Adrenal gland (tissue), 12 donors: ENCODE data around the gene GNLY. TPM values are rescaled to one million over a fixed set of nuclear protein-coding genes. Genes with fewer than 3 reads are reported as not detected.

ENCODE experiments used
- DNase-seq, 7 donors: peaks; one replicate each; pipeline ENCODE4 v3.0.0-alpha.2; 2019 to 2020
- H3K27ac ChIP-seq, 5 donors: fragments of 200-600 bp; sonication (generic) in 4 of 5; 1 replicate in 3 of 5; 2 replicates in 2 of 5; pipeline versions ENCODE4 v1.5.1 to v1.8.0; 2016 to 2020; ENCODE audit warnings: mild to moderate bottlenecking in 1 of 5
- H3K27me3 ChIP-seq: fragments of 200-600 bp; 2 replicates; pipeline ENCODE4 v1.8.0; 2021
- H3K36me3 ChIP-seq, 2 donors: fragments of 200-600 bp; replicated peaks in 1 of 2; 1 replicate in 1 of 2; 2 replicates in 1 of 2; pipeline versions ENCODE4 v1.5.1 to v1.8.0; 2018 to 2022
- H3K4me1 ChIP-seq, 2 donors: fragments of 200-600 bp; replicated peaks in 1 of 2; 1 replicate in 1 of 2; 2 replicates in 1 of 2; pipeline versions ENCODE4 v1.5.1 to v1.8.0; 2018 to 2021
- H3K4me3 ChIP-seq, 4 donors: fragments of 200-600 bp; sonication (generic) in 3 of 4; one replicate each; pipeline ENCODE4 v1.5.1; 2016 to 2018
- H3K9me3 ChIP-seq, 3 donors: fragments of 200-600 bp; sonication (generic) in 1 of 3; replicated peaks in 1 of 3; 1 replicate in 2 of 3; 2 replicates in 1 of 3; pipeline versions ENCODE4 v1.5.1 to v1.8.0; 2016 to 2021
- CTCF ChIP-seq, 6 experiments: fragments of 450-650 bp in 4 of 6; fragments of 200-600 bp in 2 of 6; sonication (generic) in 1 of 6; IDR thresholded peaks; 1 replicate in 5 of 6; 2 replicates in 1 of 6; pipeline versions ENCODE4 v1.5.1 to v1.8.0; 2016 to 2021; ENCODE audit warnings: antibody characterized with exemption in 6 of 6, mild to moderate bottlenecking in 2 of 6, moderate library complexity in 1 of 6
- POLR2A ChIP-seq, 2 donors: fragments of 450-650 bp; IDR thresholded peaks; one replicate each; pipeline ENCODE4 v1.6.1; 2017; ENCODE audit warnings: antibody characterized with exemption in 2 of 2, mild to moderate bottlenecking in 2 of 2, moderate library complexity in 1 of 2
- WGBS, 4 donors: extraction: QIAGEN DNeasy Blood & Tissue Kit in 2 of 4; methylation state at CpG; one replicate each; pipeline versions ENCODE4 v1.1.5 to v1.1.7; 2013 to 2017; 5-methylcytosine and 5-hydroxymethylcytosine counted together
- intact Hi-C, 2 donors: fragments of 100-400 bp; cut with DNase I; formaldehyde crosslinking; loops; one replicate each; pipeline versions ENCODE4 v1.14.1 to v1.15.0; 2022 to 2023
- polyA plus RNA-seq, 3 donors: library from polyadenylated mRNA; stranded (reverse); fragments of 200-250 nt in 2 of 3; fragments of 350-450 nt in 1 of 3; fragmentation: Illumina TruSeq in 1 of 3; extraction: RNeasy Lipid Tissue Mini Kit (QIAGEN cat#74804) in 1 of 3; gene quantifications; one replicate each; pipeline ENCODE4 v1.2.3, GENCODE V29; 2013 to 2014
- total RNA-seq, 9 donors: library from RNA; depleted of rRNA in 4 of 9; stranded (reverse); fragments of >200 nt in 4 of 9; fragments of 120-200 nt in 1 of 9; fragmentation: NEBNext Ultra II Directional in 1 of 9; extraction: Animal tissue kit (Norgen Biotek cat#: 25700) in 1 of 9; gene quantifications; one replicate each; pipeline versions ENCODE4 v1.1.0 to v1.2.4, GENCODE V29; 2013 to 2023
- donor health status: healthy with polysubstance abuse.
- donor health status: Bipolar disorder and iron deficiency.
- donor health status: DM: yes; HTN: yes; CAD: no.
- donor health status: DM: no; HTN: no; CAD: no.
- donor health status: DM: no; HTN: no; CAD: no.
- donor health status: DM: yes; HTN: yes; CAD: no.

GNLY gene
- total and polyA plus RNA-seq, 12 donors: 0.28 to 6.7 (median 1.3) TPM; not detected in 1

- no peaks in the 10 kb centered on the region for H3K9me3 ChIP-seq
- H3K4me1 ChIP-seq: peaks cover 17 to 44% of the 10 kb centered on the region in 2 donors
- intact Hi-C loops: no loop called here
- TF ChIP-seq CTCF (IDR thresholded peaks at IDR 0.05) (no peak), POLR2A (IDR thresholded peaks at IDR 0.05) (no peak)
- H3K27ac ChIP-seq: no peak overlapping the region
- H3K4me3 ChIP-seq: no peak overlapping the region
- WGBS, 4 donors: 79 to 83% (median 80%) methylated on average over 4 of the region's 4 CpGs
- H3K36me3 ChIP-seq: no peaks in the 10 kb centered on the region
- no peak for DNase-seq
- H3K27me3 ChIP-seq: no peaks in the 10 kb centered on the region
Observed at GRCh38 chr2:85740193-85740592, 46.0 kb downstream of the GNLY start.

GRCh38 chr2:85741211-85741832 lies 47.2 kb downstream of the GNLY start:
- intact Hi-C loops: no loop called here
- Histone ChIP-seq H3K27ac (peak overlapping the region in 4 of 5 donors; percentile 52 to 91 (median 66)), H3K27me3 (no peaks in the 10 kb centered on the region), H3K4me1 (peaks cover 17 to 55% of the 10 kb centered on the region in 2 donors), H3K36me3 (no peaks in the 10 kb centered on the region), H3K9me3 (no peaks in the 10 kb centered on the region), H3K4me3 (no peak overlapping the region)
- TF ChIP-seq CTCF (IDR thresholded peaks at IDR 0.05): no peak
- TF ChIP-seq POLR2A (IDR thresholded peaks at IDR 0.05): no peak
- DNase-seq: no peak
- 88 to 96% (median 92%) methylated on average over 6 to 9 of the region's 9 CpGs for WGBS, 4 donors

GRCh38 chr2:85741833-85742455 lies 47.8 kb downstream of the GNLY start:
- H3K4me1 ChIP-seq: peaks cover 17 to 53% of the 10 kb centered on the region in 2 donors
- TF ChIP-seq CTCF (IDR thresholded peaks at IDR 0.05) (no peak), POLR2A (IDR thresholded peaks at IDR 0.05) (no peak)
- peak overlapping the region in 4 of 5 donors; percentile 52 to 91 (median 66) for H3K27ac ChIP-seq
- no peaks in the 10 kb centered on the region for H3K27me3 ChIP-seq
- DNase-seq: peak in 6 of 7 donors; percentile 33 to 75 (median 46)
- H3K4me3 ChIP-seq: no peak overlapping the region
- no peaks in the 10 kb centered on the region for H3K9me3 ChIP-seq
- 51 to 56% (median 55%) methylated on average over 17 to 19 of the region's 19 CpGs for WGBS, 4 donors
- intact Hi-C loops: no loop called here
- H3K36me3 ChIP-seq: no peaks in the 10 kb centered on the region

GRCh38 chr2:85743304-85743978 lies 49.3 kb downstream of the GNLY start:
- TF ChIP-seq CTCF (IDR thresholded peaks at IDR 0.05): no peak
- no peak for TF ChIP-seq POLR2A (IDR thresholded peaks at IDR 0.05)
- peak in 5 of 7 donors; percentile 47 to 63 (median 54) for DNase-seq
- Histone ChIP-seq H3K4me1 (peaks cover 17 to 47% of the 10 kb centered on the region in 2 donors), H3K27me3 (no peaks in the 10 kb centered on the region), H3K4me3 (no peak overlapping the region), H3K36me3 (no peaks in the 10 kb centered on the region), H3K9me3 (no peaks in the 10 kb centered on the region), H3K27ac (peak overlapping the region in 2 of 5 donors; percentile 67 to 91)
- intact Hi-C loops: no loop called here
- 49 to 59% (median 56%) methylated on average over 8 to 10 of the region's 10 CpGs for WGBS, 4 donors
